ENCODE measurements around the gene F10. TPM values are rescaled to one million over a fixed set of nuclear protein-coding genes. Genes with fewer than 3 reads are reported as not detected.

Gene F10
- total RNA-seq, 2 donors from 2014 or later, result 18.7 to 32.4 TPM

DNA sequence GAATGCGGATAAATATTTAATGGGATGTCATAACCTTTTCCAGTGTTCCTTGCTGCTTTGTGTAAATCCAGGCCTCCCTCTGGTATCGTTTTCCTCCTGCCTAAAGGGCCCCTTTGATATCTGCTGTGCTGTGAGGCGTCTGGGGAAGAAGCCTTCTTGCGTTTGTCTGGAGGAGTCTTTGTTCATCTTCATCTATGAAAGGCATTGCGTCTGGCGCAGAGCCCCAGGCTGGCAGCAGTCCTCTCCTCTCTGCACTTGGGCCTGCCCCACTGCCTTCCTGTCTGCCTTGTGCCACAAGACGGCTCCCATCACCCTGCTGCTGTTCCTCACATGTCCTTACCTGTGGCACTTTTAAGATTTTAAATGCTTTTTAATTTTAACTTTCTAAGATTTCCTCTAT lies 45.6 kb downstream of the F10 start:
- no peak overlapping the region for H3K9ac ChIP-seq (ENCODE audit: extremely low read depth, low read length, poor library complexity, severe bottlenecking)
- H3K27me3 Mint-ChIP-seq (ENCODE audit: insufficient read depth), result no peaks in the 10 kb centered on the region

DNA sequence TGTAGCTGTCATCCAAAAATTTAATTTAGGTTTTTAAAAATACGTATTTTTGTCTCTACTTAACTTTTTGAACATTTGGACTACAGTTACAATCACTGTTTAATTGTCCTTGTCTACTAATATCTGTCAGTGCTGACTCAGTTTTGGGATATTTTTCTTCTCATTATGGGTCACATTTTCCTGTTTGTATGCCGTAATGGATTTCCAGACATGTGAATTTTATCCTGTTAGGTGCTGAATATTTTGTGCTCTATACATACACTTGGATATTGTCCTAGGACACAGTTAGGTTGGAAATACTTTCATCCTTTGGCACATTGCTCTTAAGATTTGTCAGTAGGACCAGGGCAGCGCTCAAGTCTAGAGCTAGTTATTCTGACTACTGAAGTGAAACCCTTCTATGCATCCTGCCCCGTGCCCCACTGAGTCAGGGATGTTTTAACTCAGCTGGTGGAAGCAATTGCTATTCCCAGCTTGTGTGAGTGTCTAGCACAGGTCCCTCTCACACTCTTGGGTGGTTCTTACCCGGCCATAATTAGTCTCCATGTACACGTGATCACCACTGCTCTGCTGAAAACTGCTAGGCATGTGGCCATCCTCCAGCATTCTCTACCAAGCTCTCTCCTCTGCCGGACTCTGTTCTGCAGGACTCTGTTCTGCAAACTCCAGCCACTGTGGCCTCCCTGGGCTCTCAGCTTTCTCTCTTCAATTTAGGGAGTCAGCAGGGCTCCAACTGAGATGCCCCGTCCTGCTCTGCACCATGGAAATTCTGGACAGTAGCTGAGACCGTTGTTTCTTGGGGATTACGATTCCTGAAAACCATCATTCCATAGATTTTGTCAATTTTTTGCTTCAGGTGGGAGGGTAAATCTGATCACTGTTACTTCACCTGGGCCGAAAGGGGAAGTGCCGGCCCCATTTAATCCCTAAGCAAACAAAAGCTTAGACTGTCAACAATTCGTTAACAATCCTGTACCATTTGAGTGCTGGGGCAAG lies 47.0 kb downstream of the F10 start:
- Histone ChIP-seq H3K4me3 (ENCODE audit: low read length) (peak overlapping the region; percentile 41), H3K36me3 (ENCODE audit: control insufficient read depth, insufficient read depth, low read length) (peaks cover 56% of the 10 kb centered on the region), H3K27me3 (ENCODE audit: control insufficient read depth, insufficient read depth, low read length, poor library complexity, severe bottlenecking) (no peaks in the 10 kb centered on the region), H3K9ac (ENCODE audit: extremely low read depth, low read length, poor library complexity, severe bottlenecking) (no peak overlapping the region), H3K4me1 (ENCODE audit: control insufficient read depth, insufficient read depth, low read length) (peaks cover 18% of the 10 kb centered on the region), H3K9me3 (ENCODE audit: control insufficient read depth, low read length) (peaks cover 12% of the 10 kb centered on the region), H3K27ac (ENCODE audit: low read depth, low read length) (no peak overlapping the region)
- TF ChIP-seq, protein P1, sequence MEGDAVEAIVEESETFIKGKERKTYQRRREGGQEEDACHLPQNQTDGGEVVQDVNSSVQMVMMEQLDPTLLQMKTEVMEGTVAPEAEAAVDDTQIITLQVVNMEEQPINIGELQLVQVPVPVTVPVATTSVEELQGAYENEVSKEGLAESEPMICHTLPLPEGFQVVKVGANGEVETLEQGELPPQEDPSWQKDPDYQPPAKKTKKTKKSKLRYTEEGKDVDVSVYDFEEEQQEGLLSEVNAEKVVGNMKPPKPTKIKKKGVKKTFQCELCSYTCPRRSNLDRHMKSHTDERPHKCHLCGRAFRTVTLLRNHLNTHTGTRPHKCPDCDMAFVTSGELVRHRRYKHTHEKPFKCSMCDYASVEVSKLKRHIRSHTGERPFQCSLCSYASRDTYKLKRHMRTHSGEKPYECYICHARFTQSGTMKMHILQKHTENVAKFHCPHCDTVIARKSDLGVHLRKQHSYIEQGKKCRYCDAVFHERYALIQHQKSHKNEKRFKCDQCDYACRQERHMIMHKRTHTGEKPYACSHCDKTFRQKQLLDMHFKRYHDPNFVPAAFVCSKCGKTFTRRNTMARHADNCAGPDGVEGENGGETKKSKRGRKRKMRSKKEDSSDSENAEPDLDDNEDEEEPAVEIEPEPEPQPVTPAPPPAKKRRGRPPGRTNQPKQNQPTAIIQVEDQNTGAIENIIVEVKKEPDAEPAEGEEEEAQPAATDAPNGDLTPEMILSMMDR (conservative IDR thresholded peaks at IDR 0.05), result no peak
- Mint-ChIP-seq H3K9me3 (peaks cover 12% of the 10 kb centered on the region), H3K27me3 (ENCODE audit: insufficient read depth) (no peaks in the 10 kb centered on the region), H3K4me1 (peaks cover 28% of the 10 kb centered on the region), H3K36me3 (ENCODE audit: low read depth) (peaks cover 64% of the 10 kb centered on the region), H3K27ac (peak overlapping the region; percentile 93), H3K4me3 (peak overlapping the region; percentile 18)
- 82 to 93% methylated on average over 10 to 12 of the region's 13 CpGs for WGBS, 2 experiments (ENCODE audit: insufficient coverage in 1 of 2, insufficient read length in 1 of 2)
- no peak for DNase-seq

More for the DNA sequence above, 45.6 kb downstream of the F10 start:
- peaks cover 45% of the 10 kb centered on the region for H3K36me3 ChIP-seq (ENCODE audit: control insufficient read depth, insufficient read depth, low read length)
- DNase-seq, result no peak
- Mint-ChIP-seq H3K9me3 (peaks cover 12% of the 10 kb centered on the region), H3K27ac (no peak overlapping the region), H3K4me3 (no peak overlapping the region), H3K36me3 (ENCODE audit: low read depth) (peaks cover 63% of the 10 kb centered on the region), H3K4me1 (peaks cover 39% of the 10 kb centered on the region)
- H3K4me3 ChIP-seq (ENCODE audit: low read length), result no peak overlapping the region
- no peaks in the 10 kb centered on the region for H3K27me3 ChIP-seq (ENCODE audit: control insufficient read depth, insufficient read depth, low read length, poor library complexity, severe bottlenecking)
- no peak overlapping the region for H3K27ac ChIP-seq (ENCODE audit: low read depth, low read length)
- H3K9me3 ChIP-seq (ENCODE audit: control insufficient read depth, low read length), result peaks cover 12% of the 10 kb centered on the region
- WGBS, 2 experiments (ENCODE audit: insufficient coverage in 1 of 2, insufficient read length in 1 of 2), result 94 to 97% methylated on average over 6 to 7 of the region's 7 CpGs
- peaks cover 20% of the 10 kb centered on the region for H3K4me1 ChIP-seq (ENCODE audit: control insufficient read depth, insufficient read depth, low read length)
- TF ChIP-seq, protein P1 (conservative IDR thresholded peaks at IDR 0.05), result no peak

DNA sequence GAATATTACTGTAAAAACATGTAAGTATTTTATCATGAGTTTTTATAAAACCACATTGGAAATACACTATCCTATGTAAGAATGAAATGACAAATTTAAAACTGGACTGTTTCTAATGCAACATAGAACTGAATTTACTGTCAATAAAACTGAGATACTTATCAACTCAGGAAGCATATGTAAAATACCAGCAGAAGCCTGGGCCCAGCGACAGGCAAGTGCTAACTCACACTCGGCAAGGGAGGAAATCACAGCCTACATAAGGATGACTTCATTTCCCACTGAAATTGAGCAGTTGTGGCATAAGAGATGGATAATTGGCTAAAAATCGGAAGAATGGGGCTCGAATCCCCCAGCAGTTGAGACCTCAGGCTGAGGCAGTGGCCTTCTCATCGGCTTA lies 47.9 kb downstream of the F10 start:
- Histone ChIP-seq H3K9me3 (ENCODE audit: control insufficient read depth, low read length) (peaks cover 12% of the 10 kb centered on the region), H3K36me3 (ENCODE audit: control insufficient read depth, insufficient read depth, low read length) (peaks cover 65% of the 10 kb centered on the region), H3K4me3 (ENCODE audit: low read length) (peak overlapping the region; percentile 27), H3K27me3 (ENCODE audit: control insufficient read depth, insufficient read depth, low read length, poor library complexity, severe bottlenecking) (no peaks in the 10 kb centered on the region), H3K4me1 (ENCODE audit: control insufficient read depth, insufficient read depth, low read length) (peaks cover 18% of the 10 kb centered on the region), H3K27ac (ENCODE audit: low read depth, low read length) (no peak overlapping the region), H3K9ac (ENCODE audit: extremely low read depth, low read length, poor library complexity, severe bottlenecking) (no peak overlapping the region)
- H3K4me1 Mint-ChIP-seq, result peaks cover 28% of the 10 kb centered on the region
- H3K9me3 Mint-ChIP-seq, result peaks cover 12% of the 10 kb centered on the region
- H3K27ac Mint-ChIP-seq, result peak overlapping the region; percentile 44
- TF ChIP-seq, protein P1 (conservative IDR thresholded peaks at IDR 0.05), result no peak
- peak; percentile 40 for DNase-seq
- WGBS, 2 experiments (ENCODE audit: insufficient coverage in 1 of 2, insufficient read length in 1 of 2), result 76 to 82% methylated on average over 3 to 5 of the region's 5 CpGs
- H3K36me3 Mint-ChIP-seq (ENCODE audit: low read depth), result peaks cover 71% of the 10 kb centered on the region
- no peak overlapping the region for H3K4me3 Mint-ChIP-seq
- no peaks in the 10 kb centered on the region for H3K27me3 Mint-ChIP-seq (ENCODE audit: insufficient read depth)
